ENCODE results near the gene MTNR1A.
"Not testable (repeated sequence)": the region's sequence is repeated elsewhere in the genome, so short reads cannot be mapped to it uniquely, and the experiment has no call there.

MTNR1A gene

DNA sequence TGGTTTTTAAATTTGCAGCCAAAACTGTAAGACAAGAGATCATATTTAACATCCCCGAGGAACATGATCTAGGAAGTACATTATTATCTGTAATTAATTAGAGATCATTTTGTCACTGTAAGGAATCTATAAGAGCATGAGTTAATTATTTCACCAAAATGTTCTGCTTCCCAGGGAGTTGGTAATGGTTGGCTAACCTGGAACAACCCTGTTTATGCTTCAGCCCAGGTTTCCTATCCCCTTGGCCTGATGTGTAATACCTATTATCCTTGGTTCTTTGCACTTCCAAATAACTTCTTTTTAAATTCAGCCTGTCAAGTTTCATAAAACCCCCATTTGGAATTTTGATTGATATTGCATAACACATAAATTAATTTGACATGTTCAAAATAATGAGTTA, 6.4 kb upstream of the MTNR1A start:
- no peak for DNase-seq (ENCODE audit: low read depth)

DNA sequence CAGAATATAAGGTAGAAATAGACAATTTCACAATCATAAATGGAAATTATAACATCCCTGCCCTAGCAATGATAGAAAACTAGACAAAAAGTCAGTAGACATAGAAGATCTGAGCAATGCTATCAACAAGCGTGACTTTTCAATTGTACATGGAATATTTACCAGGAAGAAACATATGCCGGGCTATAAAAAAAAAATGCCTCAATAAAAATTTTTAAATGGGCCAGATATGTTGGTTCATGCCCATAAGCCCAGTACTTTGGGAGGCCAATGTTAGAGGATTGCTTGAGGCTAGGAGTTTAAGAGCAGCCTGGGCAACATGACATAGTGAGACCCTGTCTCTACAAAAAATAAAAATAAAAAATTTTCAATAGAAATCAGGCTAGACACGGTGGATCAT, 5.3 kb upstream of the MTNR1A start:
- no peak for DNase-seq (ENCODE audit: low read depth)

DNA sequence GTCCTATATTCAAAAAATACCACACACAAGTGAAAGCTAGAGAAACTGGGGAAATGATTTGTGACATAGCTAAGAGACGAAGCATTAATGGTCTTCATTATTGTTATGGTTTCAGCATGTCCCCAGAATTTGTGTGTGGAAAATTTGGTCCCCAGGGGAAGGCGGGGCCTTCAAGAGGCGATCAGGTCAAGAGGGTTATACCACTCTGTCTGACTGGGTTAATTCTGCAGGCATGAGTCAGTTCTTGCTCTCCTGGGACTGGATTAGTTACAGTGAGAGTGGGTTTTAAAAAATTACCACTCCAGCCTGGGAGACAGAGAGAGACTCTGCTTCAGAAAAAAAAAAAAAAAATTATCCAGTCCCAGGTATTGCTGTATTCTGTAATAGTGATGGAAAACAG, 2.1 kb upstream of the MTNR1A start:
- no peak for DNase-seq (ENCODE audit: low read depth)

DNA sequence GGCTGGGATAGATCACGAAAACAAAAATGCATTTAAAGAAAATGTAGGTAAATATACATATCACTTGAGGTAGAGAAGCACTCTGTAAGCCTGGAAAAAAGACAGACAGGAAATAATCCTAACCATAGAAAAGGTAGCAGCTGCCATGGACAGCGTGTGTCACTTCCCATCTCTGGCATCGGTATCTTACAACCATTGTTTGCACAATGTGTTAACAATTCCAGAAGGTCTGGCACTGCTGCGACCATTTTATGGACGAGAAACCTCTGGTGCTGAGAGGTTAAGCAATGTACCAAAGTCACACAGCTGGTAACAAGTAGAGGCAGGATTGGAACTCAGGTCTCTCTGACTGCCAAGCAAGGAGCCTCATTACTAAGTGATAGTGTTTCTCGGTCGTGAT, 1.7 kb upstream of the MTNR1A start:
- no peak for DNase-seq (ENCODE audit: low read depth)

DNA sequence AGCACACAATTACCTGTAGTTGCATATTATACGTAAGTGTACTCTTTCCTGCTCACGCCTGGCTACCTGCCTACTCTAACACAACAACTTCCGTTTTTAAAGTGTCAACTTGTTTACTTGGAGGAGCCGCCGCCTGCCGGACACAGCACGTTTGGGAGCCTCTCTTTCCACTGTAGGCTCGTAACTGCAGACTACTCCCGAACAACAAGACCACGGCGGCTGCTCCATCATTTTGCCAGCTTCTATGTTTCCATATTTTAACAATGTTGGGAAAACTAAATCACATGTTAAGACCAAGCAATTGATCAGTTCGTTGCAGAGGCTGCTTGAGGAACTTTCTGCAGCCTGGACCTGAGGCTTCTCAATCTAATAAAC, 841 bp downstream of the MTNR1A start:
- DNase-seq (ENCODE audit: low read depth) = no peak

DNA sequence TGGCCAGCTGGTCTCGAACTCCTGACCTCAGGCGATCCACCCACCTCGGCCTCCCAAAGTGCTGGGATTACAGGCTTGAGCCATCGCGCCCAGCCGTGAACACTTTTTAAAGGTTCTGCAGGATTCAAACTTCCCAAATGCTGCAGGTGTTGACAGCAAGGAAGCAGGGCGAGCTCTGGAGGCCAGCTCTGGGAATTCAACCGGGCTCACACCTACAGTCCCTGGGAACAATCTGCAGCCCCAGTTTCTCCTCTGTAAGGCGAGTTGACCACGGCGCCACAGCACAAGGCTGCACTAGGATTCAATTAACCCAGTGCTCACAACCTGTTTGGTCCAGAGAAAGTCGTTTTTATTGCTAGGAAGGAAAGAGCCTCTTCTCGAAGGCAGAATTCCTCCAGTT, 1.6 kb downstream of the MTNR1A start:
- DNase-seq (ENCODE audit: low read depth) = no peak

DNA sequence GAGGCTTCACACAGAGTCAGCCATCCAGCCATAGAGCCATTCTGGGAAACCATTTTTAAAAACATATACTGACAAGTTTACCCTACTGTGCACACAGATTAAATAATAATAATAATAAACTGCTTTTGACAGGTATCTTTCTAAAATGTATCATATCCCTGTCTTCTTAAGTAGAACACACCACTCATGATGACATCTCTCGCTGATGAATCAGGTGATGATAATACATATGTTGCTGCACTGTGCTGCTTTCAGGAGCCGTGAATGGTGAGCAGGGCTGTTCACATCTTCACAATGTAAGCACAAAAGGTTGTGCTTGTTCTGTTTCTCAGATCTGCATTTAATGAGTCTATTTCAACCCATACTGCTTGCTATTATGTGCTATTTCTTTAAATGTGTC, 3.5 kb downstream of the MTNR1A start:
- DNase-seq (ENCODE audit: low read depth) = no peak

DNA sequence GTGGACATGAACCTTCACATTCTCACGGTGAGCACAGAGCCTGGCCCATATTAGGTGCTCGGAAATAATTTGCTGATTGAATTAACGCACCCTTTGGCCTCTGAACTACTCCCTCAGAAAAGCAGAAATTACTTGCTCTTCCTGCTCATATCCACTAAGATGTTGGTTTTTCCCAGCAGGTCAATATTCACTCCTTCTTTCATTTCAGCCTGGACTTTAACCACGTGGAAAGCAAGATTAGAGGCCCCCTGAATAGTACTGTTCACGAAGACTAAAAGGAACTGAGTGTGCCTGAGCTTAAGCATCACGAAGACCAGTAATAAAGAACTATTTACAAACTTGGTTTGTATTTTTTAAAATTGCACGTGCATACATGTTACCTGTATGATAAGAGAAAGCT, 9.9 kb downstream of the MTNR1A start:
- DNase-seq (ENCODE audit: low read depth) = no peak

DNA sequence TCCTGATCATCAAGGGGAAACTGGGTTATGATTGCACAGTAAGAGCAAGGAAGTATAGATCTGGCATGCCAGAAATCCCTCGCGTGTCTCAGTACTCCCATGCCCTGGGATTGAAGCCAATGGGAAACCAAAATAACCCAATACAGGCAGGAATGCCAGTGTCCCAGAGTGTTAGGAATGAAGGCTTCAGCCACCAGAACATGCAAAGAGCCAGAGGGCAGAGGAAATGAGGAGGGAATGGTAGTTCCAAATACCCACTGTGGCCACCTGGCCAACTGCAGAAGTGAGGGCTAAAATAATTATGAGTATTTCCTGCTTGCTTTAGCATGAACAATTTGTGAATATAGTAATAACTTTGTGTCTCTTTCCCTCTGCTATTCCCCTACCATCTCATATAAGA, 12.2 kb downstream of the MTNR1A start:
- no peak for DNase-seq (ENCODE audit: low read depth)

DNA sequence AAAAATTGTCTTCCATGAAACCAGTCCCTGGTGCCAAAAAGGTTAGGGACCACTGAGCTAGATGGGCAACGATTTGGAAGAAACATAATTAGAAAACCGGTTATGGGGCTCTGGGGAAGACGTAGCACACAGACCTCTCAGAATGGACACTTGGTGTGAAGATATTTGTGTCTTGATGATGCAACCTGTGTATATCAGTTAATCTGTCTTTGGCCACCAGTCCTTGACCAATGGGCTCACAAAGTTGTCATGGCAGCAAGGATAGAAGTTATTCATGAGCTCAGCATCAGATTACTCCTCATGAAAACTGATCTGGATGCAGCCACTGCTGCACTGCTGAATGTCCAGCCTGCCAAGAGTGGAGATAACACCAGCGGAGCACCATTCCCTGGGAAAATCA, 13.6 kb downstream of the MTNR1A start:
- no peak for DNase-seq (ENCODE audit: low read depth)

DNA sequence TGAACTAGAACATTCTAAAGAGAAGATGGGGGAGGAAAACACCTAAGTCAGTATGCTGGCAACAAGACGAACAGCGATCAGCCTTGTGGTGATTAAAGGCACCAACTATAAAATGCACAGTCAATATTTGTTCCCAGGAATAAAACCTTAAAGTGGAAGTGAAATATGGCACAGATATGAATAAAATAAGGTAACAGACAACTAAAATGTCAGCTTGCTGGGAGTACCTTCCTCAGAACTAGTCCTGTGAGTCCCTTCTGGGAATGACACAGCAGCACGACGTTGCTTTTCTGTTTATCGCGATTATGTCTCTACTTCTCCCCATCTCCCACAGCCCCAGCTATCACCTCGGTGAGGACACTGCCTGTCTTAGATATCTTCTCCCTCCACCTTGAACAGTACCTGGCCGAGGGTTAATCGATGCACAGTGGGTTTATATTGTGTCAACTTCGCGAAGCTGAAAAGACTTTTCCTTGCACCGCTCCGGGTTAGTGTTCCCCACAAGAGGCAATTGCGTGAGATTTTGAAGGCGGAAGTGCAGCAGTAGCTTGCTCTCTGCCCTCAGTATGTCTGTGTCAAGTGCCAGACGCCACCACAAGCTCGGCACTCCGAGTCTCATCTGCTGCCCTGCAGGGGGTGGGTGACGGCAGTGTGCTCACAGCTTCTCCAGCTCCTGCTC, 17.4 kb downstream of the MTNR1A start:
- DNase-seq (ENCODE audit: low read depth) = no peak

DNA sequence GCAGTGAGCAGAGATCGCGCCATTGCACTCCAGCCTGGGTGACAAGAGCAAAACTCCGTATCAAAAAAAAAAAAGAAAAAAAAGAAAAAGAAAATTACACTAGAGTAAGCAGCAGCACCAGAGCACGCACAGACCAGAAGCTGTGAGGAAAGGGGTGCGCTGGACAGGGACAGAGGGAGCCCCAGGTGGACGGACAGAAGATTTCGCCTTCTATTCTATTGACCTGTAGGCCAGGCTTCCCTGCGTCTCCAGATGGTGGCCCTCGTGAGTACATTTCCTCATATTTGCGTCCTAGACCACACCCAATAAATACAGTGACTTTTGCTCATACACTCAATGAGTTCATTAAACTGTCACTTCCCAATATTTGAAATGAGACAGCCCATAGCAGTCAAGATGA, 19.1 kb downstream of the MTNR1A start:
- DNase-seq (ENCODE audit: low read depth) = no peak

DNA sequence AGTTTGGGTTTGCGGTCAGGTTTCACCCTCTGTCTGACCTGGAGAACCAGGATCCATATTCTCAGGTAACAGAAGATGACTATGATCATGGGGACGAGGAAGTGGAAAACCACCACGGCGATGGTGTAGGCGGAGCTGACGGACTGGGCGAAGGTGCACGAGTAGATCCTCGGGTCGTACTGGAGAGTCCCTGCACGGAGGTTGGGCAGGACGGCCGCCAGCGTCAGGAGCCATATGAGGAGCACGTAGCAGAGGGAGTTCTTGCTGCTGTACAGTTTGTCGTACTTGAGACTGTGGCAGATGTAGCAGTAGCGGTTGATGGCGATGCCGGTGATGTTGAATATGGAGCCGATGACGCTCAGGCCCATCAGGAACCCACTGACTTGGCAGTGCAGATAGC, 21.3 kb downstream of the MTNR1A start:
- DNase-seq (ENCODE audit: low read depth) = no peak

DNA sequence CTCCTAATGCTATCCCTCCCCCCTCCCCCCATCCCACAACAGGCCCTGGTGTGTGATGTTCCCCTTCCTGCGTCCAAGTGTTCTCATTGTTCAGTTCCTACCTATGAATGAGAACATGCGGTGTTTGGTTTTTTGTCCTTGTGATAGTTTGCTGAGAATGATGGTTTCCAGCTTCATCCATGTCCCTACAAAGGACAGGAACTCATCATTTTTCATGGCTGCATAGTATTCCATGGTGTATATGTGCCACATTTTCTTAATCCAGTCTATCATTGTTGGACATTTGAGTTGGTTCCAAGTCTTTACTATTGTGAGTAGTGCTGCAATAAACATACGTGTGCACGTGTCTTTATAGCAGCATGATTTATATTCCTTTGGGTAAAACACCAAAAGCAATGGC, 31.4 kb downstream of the MTNR1A start:
- not testable (repeated sequence) for DNase-seq (ENCODE audit: low read depth)

DNA sequence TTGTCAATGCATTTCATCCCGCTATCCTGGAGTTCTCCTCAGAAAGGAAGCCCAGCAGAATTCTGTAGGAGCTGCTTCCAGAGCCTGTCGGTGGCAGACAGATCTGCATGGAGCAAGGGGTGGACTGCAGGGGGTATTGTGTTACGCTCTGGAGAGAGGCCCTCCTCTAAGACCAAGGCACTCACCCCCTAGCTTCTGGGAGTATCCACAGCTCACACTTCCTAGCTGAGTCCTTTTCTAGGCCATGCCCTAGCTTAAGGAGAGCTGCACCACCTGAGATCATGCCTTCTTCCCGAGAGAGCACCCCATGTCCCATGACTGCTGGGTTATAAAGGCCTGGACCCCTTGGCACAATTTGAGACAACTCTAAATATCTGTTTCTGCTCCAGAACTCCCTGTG, 39.1 kb downstream of the MTNR1A start:
- no peak for DNase-seq (ENCODE audit: low read depth)

DNA sequence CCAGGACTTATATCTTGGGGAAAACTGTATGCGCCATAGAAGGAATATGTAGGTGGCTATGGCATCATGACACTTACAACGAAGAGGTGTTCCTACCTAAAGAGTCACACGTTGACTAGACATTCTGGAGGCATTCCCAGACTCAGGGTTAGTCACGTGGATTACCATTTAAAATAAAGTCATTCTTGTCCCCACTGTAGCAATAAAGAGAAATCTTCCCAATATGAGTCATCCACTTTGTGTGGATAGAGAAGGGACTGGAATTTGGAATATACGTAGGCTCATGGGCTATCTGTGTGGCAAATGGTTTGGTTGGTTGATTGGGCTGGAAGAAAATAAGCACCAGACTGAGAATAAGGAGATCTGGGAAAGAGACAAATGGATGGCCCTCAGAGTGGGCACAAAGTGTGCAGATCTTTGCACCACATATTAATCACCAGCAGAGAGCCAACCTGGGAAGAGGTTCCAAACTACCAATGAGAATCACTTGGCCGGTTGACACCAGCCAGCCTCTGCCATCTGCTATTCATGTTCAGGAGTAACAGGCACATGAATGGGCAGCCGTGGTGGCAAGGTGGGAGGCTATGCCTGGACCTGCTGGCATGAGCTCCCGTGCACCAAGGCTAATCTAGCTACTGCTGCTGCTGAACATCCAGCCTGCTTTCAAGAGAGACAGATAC, 41.0 kb downstream of the MTNR1A start:
- DNase-seq (ENCODE audit: low read depth) = no peak

DNA sequence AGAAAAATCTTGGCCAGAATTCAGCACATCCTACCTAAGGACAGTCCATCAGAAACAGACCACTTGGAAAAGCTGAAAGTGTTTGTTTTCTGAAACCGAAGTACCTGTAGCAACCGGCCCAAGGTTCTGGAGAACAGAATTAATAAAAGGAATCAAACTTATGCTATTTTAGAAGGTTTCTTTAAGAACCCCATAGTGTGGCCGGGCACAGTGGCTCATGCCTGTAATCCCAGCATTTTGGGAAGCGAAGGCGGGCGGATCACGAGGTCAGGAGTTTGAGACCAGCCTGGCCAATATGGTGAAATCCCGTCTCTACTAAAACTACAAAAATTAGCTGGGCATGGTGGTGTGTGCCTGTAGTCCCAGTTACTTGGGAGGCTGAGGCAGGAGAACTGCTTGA, 50.6 kb downstream of the MTNR1A start:
- not testable (repeated sequence) for DNase-seq (ENCODE audit: low read depth)

DNA sequence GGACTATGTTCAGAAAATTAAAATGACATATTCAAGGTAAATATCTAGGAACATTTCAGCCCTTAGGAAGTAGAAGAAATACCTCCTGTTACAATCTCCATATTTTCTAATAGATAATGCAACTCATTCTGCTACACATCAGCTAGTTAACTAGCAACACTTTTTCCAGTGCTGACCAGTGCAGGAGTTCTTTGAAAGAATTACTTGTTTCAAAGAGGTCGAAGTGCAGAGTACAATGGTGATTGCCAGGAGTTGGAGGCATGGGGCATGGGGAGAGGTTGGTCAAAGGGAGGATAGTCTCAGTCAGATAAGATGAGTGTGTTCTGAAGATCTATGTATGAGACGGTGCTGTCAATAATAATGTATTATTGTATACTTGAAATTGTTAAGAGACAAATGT, 53.1 kb downstream of the MTNR1A start:
- no peak for DNase-seq (ENCODE audit: low read depth)

DNA sequence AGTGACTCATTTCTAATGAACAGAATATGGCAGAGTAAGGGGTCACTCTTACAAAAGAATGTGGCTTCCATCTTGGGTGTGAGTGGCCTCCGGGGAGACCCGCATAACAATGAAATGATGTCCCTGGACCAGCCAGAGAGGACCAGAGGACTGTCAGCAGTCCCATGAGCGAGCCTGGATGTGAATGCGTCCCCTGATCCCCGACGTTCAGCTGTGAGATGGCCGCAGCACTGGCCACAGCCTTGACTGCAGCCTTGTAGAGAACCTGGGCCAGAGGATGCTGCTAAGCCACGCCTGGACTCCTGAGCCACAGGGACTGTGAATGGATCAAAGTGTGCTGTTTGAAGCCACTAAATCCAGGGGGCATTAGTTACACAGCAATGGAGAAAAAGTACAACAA, 53.8 kb downstream of the MTNR1A start:
- no peak for DNase-seq (ENCODE audit: low read depth)

DNA sequence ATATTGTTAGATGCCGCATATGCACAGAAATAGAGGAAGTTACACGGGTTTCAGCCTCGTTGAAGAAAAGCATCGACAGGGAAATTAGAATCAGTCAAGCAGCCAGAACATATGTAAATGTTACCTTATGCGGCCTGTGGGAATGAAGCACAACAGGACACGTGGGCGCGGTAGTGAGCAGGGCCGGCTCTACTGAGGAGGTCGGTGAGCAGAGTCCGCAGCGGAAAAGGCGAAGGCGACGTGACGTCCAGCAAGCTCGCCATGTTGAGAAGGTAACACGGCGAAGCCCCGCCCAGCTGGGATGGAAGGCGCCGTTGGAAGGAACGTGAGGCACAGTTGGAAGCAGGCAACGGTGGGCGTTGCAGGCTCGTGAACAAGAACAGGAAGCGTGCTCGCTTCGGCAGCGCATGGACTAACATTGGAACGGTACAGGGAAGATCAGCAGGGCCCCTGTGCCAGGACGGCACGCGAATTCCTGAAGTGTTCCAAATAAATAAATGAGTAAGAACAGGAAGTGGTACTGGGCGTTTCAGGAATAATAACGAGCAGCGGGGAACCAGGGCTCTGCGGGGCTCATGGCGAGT, 54.6 kb downstream of the MTNR1A start:
- no peak for DNase-seq (ENCODE audit: low read depth)

DNA sequence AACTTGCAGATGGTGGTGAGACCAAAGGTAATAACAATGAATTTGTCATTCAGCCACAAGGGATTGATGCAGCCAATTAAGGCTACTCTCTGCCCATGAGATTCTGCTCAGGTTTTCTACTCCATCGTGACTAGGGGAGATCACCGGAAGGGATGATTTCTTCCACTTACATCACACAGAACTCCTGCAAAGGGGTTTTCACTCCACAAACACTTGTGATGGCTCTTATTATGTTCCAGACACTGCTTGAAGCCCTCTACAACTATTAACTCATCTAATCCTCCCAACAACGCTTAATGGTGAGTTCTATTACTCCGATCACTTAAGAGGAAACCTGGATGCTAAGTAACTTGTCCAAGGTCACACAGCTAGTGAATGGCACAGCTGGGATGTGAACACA, 55.9 kb downstream of the MTNR1A start:
- no peak for DNase-seq (ENCODE audit: low read depth)

DNA sequence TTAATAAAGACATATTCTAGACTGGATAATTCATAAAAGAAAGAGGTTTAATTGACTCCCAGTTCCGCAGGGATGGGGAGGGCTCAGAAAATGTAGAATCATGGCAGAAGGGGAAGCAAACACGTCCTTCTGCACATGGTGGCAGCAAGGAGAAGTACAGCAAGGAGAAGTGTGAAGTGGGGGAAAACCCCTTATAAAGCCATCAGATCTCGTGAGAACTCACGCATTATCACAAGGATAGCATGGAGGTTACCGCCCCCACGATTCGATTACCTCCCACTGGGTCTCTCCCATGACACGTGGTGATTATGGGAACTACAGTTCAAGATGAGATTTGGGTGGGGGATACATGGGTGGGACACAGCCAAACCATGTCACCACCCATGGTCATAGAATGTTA, 58.3 kb downstream of the MTNR1A start:
- DNase-seq (ENCODE audit: low read depth) = no peak

DNA sequence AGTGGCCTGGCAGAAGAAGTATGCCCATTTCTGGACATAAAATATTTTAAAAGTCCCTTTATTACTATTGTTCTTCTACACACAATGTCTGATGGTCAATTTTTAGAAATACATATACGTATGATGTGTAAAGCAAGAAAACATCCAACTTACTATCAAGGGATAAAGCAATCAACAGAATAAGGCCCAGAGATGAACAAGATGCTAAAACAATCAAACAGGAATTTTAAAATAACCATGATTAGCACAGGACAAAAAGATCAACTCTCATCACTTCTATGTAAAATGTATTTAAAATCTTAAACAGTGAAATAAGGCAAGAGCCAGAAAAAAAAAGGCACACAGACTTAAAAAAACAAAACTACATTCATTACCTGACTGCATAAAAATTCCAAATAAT, 60.9 kb downstream of the MTNR1A start:
- DNase-seq (ENCODE audit: low read depth) = no peak

DNA sequence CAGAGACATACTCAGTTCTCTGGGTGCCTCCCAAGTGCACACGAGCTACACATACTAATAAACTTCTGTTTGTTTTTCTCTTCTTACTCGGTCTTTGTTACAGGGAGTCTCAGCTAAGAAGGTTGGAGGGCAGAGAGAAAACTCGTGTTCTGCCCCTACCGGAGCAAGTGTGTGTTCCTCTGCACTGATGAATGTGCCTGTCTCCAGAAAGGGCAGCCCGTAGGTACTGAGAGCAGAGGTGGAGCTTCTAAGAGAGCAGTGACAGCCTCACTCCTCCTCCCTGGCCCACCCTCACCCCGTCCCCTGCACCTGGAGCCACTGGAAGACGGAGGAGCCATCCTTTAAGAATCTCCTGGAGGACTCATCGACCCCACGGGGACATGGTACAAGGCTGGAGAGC, 67.6 kb downstream of the MTNR1A start:
- DNase-seq (ENCODE audit: low read depth) = no peak

Data from stimulated activated CD8-positive, alpha-beta memory T cell treated with anti-CD3 and anti-CD28 coated beads, Interleukin-12 subunit alpha, Interleukin-12 subunit beta, amount 100 ng/mL, for 1 hour (primary cell).